NCI-H460 (cell line): ENCODE results near the gene MYMK. TPM values are rescaled to one million over a fixed set of nuclear protein-coding genes. Genes with fewer than 3 reads are reported as not detected.
A peak's percentile ranks its signal among the peaks of the same experiment; 100 is the strongest.

Experiments
- DNase-seq: peaks from one replicate; pipeline ENCODE4 v3.0.0-alpha.2; 2016; ENCODE audit warnings: low read depth; ENCODE audit errors: extremely low read depth
- total RNA-seq: library from RNA; depleted of rRNA; stranded (reverse); fragments of >200 nt; shearing (Covaris generic); gene quantifications from 2 replicates; pipeline ENCODE4 v1.2.3, GENCODE V29; 2014

The MYMK gene
- total RNA-seq, 1 experiment from 2014 or later, result not detected

GRCh38 chr9:133489253-133490190, 35.2 kb downstream of the MYMK start:
- no peak for DNase-seq

- DNase-seq, result no peak
Observed at GRCh38 chr9:133488686-133489252, 36.0 kb downstream of the MYMK start.

- no peak for DNase-seq
Observed at GRCh38 chr9:133487331-133487725, 37.4 kb downstream of the MYMK start.

GRCh38 chr9:133485531-133486260, 39.1 kb downstream of the MYMK start:
- no peak for DNase-seq

- DNase-seq, result no peak
Observed at GRCh38 chr9:133484671-133485437, 39.9 kb downstream of the MYMK start.

- no peak for DNase-seq
Observed at GRCh38 chr9:133483611-133484010, 41.1 kb downstream of the MYMK start.

- peak; percentile 77 for DNase-seq
Observed at GRCh38 chr9:133478851-133479711, 45.7 kb downstream of the MYMK start, which contains the start of gene SLC2A6. Gene SLC2A6, minus strand, starts transcription at chr9:133479099. Its CDS starts 40 bp downstream, at chr9:133479059.

GRCh38 chr9:133477992-133478850, 46.5 kb downstream of the MYMK start:
- DNase-seq, result no peak

GRCh38 chr9:133477461-133477860, 47.3 kb downstream of the MYMK start:
- DNase-seq, result no peak

- DNase-seq, result no peak
Observed at GRCh38 chr9:133476941-133477340, 47.8 kb downstream of the MYMK start.

GRCh38 chr9:133476036-133476931, 48.5 kb downstream of the MYMK start:
- DNase-seq, result no peak

- DNase-seq, result no peak
Observed at GRCh38 chr9:133475292-133476012, 49.3 kb downstream of the MYMK start.

- no peak for DNase-seq
Observed at GRCh38 chr9:133474853-133475252, 49.9 kb downstream of the MYMK start.

- DNase-seq, result no peak
Observed at GRCh38 chr9:133474215-133474614, 50.5 kb downstream of the MYMK start.

- no peak for DNase-seq
Observed at GRCh38 chr9:133473743-133474142, 51.0 kb downstream of the MYMK start.

GRCh38 chr9:133472753-133473378, 51.9 kb downstream of the MYMK start:
- DNase-seq, result no peak

GRCh38 chr9:133472277-133472645, 52.5 kb downstream of the MYMK start:
- DNase-seq, result no peak
